ENCODE results near the gene LAX1.

LAX1 gene

DNA sequence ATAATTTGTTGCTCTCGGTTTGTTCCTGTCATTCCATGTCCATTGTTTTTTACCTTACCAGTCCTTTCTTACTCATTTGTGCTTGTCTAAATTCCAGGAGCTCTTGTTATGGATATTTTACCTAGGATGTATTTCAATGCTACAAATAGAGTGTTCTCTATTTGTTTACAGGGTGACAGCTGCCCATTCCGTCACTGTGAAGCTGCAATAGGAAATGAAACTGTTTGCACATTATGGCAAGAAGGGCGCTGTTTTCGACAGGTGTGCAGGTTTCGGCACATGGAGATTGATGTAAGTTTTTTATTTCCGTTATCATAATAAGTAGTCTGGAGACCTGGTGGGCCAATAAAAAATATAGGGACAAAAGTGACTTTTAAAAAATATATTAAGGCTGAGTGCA, 53.4 kb downstream of the LAX1 start:
- DNase-seq: no peak

DNA sequence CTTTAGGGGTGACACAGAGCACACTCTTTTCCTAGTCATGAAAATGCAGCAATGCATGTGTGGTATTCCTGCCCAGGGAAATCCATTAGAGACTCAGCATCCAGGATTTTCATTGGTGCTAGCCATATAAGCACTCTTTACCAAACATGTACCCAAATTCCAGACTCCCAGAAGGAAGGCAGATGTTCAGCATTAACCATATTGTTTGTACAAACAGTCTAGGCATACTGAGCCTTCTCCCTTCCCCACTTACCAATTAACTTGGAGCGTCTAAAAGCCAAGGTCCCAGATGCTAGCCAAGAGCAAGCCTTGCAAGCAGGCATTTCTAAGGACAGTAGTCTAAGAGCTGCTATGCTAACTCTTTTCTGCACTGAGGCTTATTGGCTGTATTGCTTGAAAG, 58.3 kb downstream of the LAX1 start:
- DNase-seq: no peak

All from activated CD4-positive, alpha-beta T cell treated with anti-CD3 and anti-CD28 coated beads for 1 hour (primary cell).